ENCODE data around the gene PCDHA1.

The PCDHA1 gene

DNA sequence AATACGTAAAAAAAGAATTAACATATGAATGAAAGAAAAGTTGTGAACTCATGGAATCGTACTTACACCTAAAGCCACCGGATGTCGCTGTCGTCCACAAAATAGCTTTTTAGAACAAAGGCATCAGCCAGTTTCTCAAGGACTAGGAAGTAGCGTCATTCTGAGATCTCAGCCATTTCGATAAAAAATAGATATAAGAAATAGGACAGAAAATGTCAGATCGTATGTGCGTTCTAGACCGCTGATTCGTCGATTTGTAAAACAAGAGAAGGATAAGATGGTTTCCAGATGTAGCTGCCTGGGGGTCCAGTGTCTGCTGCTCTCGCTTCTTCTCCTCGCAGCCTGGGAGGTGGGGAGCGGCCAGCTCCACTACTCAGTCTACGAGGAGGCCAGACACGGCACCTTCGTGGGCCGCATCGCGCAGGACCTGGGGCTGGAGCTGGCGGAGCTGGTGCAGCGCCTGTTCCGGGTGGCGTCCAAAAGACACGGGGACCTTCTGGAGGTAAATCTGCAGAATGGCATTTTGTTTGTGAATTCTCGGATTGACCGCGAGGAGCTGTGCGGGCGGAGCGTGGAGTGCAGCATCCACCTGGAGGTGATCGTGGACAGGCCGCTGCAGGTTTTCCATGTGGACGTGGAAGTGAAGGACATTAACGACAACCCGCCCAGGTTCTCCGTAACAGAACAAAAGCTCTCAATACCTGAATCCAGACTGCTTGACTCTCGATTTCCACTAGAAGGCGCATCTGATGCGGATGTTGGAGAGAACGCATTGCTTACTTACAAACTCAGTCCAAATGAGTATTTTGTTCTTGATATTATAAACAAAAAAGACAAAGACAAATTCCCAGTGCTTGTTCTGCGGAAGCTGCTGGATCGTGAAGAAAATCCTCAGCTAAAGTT, 70.1 kb downstream of the PCDHA1 start, which contains the start of gene PCDHA10:
PCDHA10 (plus strand) TSS at position 126 of the 903 bp plus-strand sequence; CDS start at position 278, 152 bp downstream.
- no peaks in the 10 kb centered on the region for H3K9me3 ChIP-seq (ENCODE audit: control insufficient read depth, low read length)
- peaks cover under 1% of the 10 kb centered on the region for H3K36me3 ChIP-seq (ENCODE audit: control insufficient read depth, insufficient read depth, low read length)
- no peak within 1 kb of the TSS for H3K4me3 ChIP-seq (ENCODE audit: insufficient read depth, low read depth, low read length)
- H3K27me3 ChIP-seq (ENCODE audit: control insufficient read depth, insufficient read depth, low read length, poor library complexity, severe bottlenecking) = no peaks in the 10 kb centered on the region
- 90 to 92% methylated on average over 43 to 44 of the region's 44 CpGs for whole genome bisulfite sequencing, 2 experiments
- H3K4me1 ChIP-seq (ENCODE audit: control insufficient read depth, insufficient read depth, low read length) = no peaks in the 10 kb centered on the region
- no peak within 1 kb of the TSS for H3K27ac ChIP-seq (ENCODE audit: insufficient read depth, low read depth, low read length, poor library complexity, severe bottlenecking)

DNA sequence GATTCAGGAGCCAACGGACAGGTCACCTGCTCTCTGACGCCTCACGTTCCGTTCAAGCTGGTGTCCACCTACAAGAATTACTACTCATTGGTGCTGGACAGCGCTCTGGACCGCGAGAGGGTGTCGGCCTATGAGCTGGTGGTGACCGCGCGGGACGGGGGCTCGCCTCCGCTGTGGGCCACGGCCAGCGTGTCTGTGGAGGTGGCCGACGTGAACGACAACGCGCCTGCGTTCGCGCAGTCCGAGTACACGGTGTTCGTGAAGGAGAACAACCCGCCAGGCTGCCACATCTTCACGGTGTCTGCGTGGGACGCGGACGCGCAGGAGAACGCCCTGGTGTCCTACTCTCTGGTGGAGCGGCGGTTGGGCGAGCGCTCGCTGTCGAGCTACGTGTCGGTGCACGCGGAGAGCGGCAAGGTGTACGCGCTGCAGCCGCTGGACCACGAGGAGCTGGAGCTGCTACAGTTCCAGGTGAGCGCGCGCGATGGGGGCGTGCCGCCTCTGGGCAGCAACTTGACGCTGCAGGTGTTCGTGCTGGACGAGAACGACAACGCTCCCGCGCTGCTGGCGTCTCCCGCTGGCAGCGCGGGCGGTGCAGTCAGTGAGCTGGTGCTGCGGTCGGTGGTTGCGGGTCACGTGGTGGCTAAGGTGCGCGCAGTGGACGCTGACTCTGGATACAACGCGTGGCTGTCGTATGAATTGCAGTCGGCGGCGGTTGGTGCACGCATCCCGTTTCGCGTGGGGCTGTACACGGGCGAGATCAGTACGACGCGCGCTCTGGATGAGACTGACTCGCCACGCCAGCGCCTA, 71.4 kb downstream of the PCDHA1 start:
- 96 to 97% methylated on average over 94 of the region's 94 CpGs for WGBS, 2 experiments
- Histone ChIP-seq H3K27ac (ENCODE audit: insufficient read depth, low read depth, low read length, poor library complexity, severe bottlenecking) (no peak overlapping the region), H3K27me3 (ENCODE audit: control insufficient read depth, insufficient read depth, low read length, poor library complexity, severe bottlenecking) (no peaks in the 10 kb centered on the region), H3K4me1 (ENCODE audit: control insufficient read depth, insufficient read depth, low read length) (no peaks in the 10 kb centered on the region), H3K4me3 (ENCODE audit: insufficient read depth, low read depth, low read length) (no peak overlapping the region), H3K9me3 (ENCODE audit: control insufficient read depth, low read length) (no peaks in the 10 kb centered on the region), H3K36me3 (ENCODE audit: control insufficient read depth, insufficient read depth, low read length) (peaks cover 3% of the 10 kb centered on the region)

- WGBS, 2 experiments = 96 to 98% methylated on average over 22 of the region's 22 CpGs
- Histone ChIP-seq H3K4me1 (ENCODE audit: control insufficient read depth, insufficient read depth, low read length) (no peaks in the 10 kb centered on the region), H3K9me3 (ENCODE audit: control insufficient read depth, low read length) (no peaks in the 10 kb centered on the region), H3K36me3 (ENCODE audit: control insufficient read depth, insufficient read depth, low read length) (peaks cover 3% of the 10 kb centered on the region), H3K27ac (ENCODE audit: insufficient read depth, low read depth, low read length, poor library complexity, severe bottlenecking) (no peak overlapping the region), H3K27me3 (ENCODE audit: control insufficient read depth, insufficient read depth, low read length, poor library complexity, severe bottlenecking) (no peaks in the 10 kb centered on the region), H3K4me3 (ENCODE audit: insufficient read depth, low read depth, low read length) (no peak overlapping the region)
Measured at GRCh38 chr5:140857987-140858240, 72.0 kb downstream of the PCDHA1 start.

- no peaks in the 10 kb centered on the region for H3K4me1 ChIP-seq (ENCODE audit: control insufficient read depth, insufficient read depth, low read length)
- H3K4me3 ChIP-seq (ENCODE audit: insufficient read depth, low read depth, low read length) = no peak overlapping the region
- WGBS, 2 experiments = 96 to 97% methylated on average over 76 of the region's 76 CpGs
- no peaks in the 10 kb centered on the region for H3K9me3 ChIP-seq (ENCODE audit: control insufficient read depth, low read length)
- H3K27ac ChIP-seq (ENCODE audit: insufficient read depth, low read depth, low read length, poor library complexity, severe bottlenecking) = no peak overlapping the region
- H3K36me3 ChIP-seq (ENCODE audit: control insufficient read depth, insufficient read depth, low read length) = peaks cover 3% of the 10 kb centered on the region
- H3K27me3 ChIP-seq (ENCODE audit: control insufficient read depth, insufficient read depth, low read length, poor library complexity, severe bottlenecking) = no peaks in the 10 kb centered on the region
Measured at GRCh38 chr5:140862441-140863295, 76.7 kb downstream of the PCDHA1 start.

GRCh38 chr5:140868721-140869554, 83.0 kb downstream of the PCDHA1 start, which contains the start of gene PCDHA11:
PCDHA11 (plus strand) TSS chr5:140868957; CDS start chr5:140869104, 147 bp downstream.
- H3K27ac ChIP-seq (ENCODE audit: insufficient read depth, low read depth, low read length, poor library complexity, severe bottlenecking) = no peak within 1 kb of the TSS
- no peaks in the 10 kb centered on the region for H3K27me3 ChIP-seq (ENCODE audit: control insufficient read depth, insufficient read depth, low read length, poor library complexity, severe bottlenecking)
- H3K4me3 ChIP-seq (ENCODE audit: insufficient read depth, low read depth, low read length) = peak within 1 kb of the TSS; percentile 66
- H3K4me1 ChIP-seq (ENCODE audit: control insufficient read depth, insufficient read depth, low read length) = no peaks in the 10 kb centered on the region
- H3K9me3 ChIP-seq (ENCODE audit: control insufficient read depth, low read length) = no peaks in the 10 kb centered on the region
- 40 to 42% methylated on average over 40 of the region's 41 CpGs for WGBS, 2 experiments
- H3K36me3 ChIP-seq (ENCODE audit: control insufficient read depth, insufficient read depth, low read length) = peaks cover 10% of the 10 kb centered on the region

DNA sequence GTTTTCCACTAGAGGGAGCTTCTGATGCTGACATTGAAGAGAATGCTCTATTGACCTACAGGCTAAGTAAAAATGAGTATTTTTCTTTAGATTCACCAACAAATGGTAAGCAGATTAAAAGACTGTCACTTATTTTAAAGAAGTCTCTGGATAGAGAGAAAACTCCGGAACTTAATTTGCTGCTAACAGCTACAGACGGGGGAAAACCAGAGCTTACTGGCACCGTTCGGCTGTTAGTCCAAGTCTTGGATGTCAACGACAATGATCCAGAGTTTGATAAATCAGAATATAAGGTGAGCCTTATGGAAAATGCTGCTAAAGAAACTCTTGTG, 83.6 kb downstream of the PCDHA1 start:
- Histone ChIP-seq H3K4me3 (ENCODE audit: insufficient read depth, low read depth, low read length) (peak overlapping the region; percentile 66), H3K27me3 (ENCODE audit: control insufficient read depth, insufficient read depth, low read length, poor library complexity, severe bottlenecking) (no peaks in the 10 kb centered on the region), H3K4me1 (ENCODE audit: control insufficient read depth, insufficient read depth, low read length) (no peaks in the 10 kb centered on the region), H3K9me3 (ENCODE audit: control insufficient read depth, low read length) (no peaks in the 10 kb centered on the region), H3K27ac (ENCODE audit: insufficient read depth, low read depth, low read length, poor library complexity, severe bottlenecking) (no peak overlapping the region), H3K36me3 (ENCODE audit: control insufficient read depth, insufficient read depth, low read length) (peaks cover 10% of the 10 kb centered on the region)
- WGBS, 2 experiments = 89 to 92% methylated on average over 5 of the region's 5 CpGs

DNA sequence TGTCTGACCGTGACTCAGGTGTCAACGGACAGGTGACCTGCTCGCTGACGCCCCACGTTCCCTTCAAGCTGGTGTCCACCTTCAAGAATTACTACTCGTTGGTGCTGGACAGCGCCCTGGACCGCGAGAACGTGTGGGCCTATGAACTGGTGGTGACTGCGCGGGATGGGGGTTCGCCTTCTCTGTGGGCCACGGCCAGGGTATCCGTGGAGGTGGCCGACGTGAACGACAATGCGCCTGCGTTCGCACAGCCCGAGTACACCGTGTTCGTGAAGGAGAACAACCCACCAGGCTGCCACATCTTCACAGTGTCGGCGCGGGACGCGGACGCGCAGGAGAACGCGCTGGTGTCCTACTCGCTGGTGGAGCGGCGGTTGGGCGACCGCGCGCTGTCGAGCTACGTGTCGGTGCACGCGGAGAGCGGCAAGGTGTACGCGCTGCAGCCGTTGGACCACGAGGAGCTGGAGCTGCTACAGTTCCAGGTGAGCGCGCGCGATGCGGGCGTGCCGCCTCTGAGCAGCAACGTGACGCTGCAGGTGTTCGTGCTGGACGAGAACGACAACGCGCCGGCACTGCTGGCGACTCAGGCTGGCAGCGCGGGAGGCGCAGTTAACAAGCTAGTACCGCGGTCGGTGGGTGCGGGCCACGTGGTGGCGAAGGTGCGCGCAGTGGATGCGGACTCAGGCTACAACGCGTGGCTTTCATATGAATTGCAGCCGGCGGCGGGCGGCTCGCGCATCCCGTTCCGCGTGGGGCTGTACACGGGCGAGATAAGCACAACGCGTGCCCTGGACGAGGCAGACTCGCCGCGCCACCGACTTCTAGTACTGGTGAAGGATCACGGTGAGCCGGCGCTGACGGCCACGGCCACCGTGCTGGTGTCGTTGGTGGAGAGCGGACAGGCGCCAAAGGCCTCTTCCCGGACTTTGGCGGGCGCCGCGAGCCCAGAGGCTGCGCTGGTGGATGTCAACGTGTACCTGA, 84.6 kb downstream of the PCDHA1 start:
- Histone ChIP-seq H3K4me1 (ENCODE audit: control insufficient read depth, insufficient read depth, low read length) (no peaks in the 10 kb centered on the region), H3K36me3 (ENCODE audit: control insufficient read depth, insufficient read depth, low read length) (peaks cover 10% of the 10 kb centered on the region), H3K27ac (ENCODE audit: insufficient read depth, low read depth, low read length, poor library complexity, severe bottlenecking) (no peak overlapping the region), H3K27me3 (ENCODE audit: control insufficient read depth, insufficient read depth, low read length, poor library complexity, severe bottlenecking) (no peaks in the 10 kb centered on the region), H3K9me3 (ENCODE audit: control insufficient read depth, low read length) (no peaks in the 10 kb centered on the region), H3K4me3 (ENCODE audit: insufficient read depth, low read depth, low read length) (no peak overlapping the region)
- 97% methylated on average over 114 of the region's 114 CpGs for WGBS, 2 experiments

DNA sequence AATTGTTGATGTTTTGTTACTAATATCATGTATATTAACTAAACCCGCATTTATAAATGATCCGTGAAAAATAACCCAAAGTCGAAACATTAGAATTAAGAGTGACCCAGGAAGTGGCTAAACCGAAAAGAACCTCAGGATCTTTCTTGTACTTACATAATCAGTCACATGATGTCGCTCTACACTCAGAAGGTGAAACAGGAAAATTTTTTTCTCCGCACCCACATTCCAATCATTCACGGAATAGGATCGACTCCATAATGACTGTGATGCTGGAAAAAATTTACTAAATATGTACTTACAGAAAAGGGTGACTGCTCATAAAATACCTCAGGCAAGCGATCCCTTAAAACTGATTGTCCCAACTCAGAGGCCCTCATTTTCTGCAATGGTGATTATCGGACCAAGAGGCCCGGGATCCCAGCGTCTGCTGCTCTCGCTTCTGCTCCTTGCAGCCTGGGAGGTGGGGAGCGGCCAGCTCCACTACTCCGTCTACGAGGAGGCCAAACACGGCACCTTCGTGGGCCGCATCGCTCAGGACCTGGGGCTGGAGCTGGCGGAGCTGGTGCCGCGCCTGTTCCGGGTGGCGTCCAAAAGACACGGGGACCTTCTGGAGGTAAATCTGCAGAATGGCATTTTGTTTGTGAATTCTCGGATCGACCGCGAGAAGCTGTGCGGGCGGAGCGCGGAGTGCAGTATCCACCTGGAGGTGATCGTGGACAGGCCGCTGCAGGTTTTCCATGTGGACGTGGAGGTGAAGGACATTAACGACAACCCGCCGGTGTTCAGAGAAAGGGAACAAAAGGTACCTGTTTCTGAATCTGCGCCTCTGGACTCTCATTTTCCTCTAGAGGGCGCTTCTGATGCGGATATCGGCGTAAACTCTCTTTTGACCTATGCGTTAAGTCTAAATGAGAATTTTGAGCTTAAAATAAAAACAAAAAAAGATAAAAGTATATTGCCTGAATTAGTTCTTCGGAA, 89.4 kb downstream of the PCDHA1 start, which contains the start of gene PCDHA12:
PCDHA12 (plus strand) TSS at position 224 of the 981 bp plus-strand sequence; CDS start at position 389, 165 bp downstream.
- Histone ChIP-seq H3K27ac (ENCODE audit: insufficient read depth, low read depth, low read length, poor library complexity, severe bottlenecking) (no peak within 1 kb of the TSS), H3K36me3 (ENCODE audit: control insufficient read depth, insufficient read depth, low read length) (peaks cover 18% of the 10 kb centered on the region), H3K4me1 (ENCODE audit: control insufficient read depth, insufficient read depth, low read length) (no peaks in the 10 kb centered on the region), H3K9me3 (ENCODE audit: control insufficient read depth, low read length) (no peaks in the 10 kb centered on the region), H3K4me3 (ENCODE audit: insufficient read depth, low read depth, low read length) (peak within 1 kb of the TSS; percentile 52), H3K27me3 (ENCODE audit: control insufficient read depth, insufficient read depth, low read length, poor library complexity, severe bottlenecking) (no peaks in the 10 kb centered on the region)
- 76 to 78% methylated on average over 43 to 47 of the region's 47 CpGs for WGBS, 2 experiments
